ENCODE results near the gene FNDC11. TPM values are rescaled to one million over a fixed set of nuclear protein-coding genes. Genes with fewer than 3 reads are reported as not detected.

The FNDC11 gene
- total RNA-seq, 4 donors from 2014 or later, result not detected

GRCh38 chr20:63529180-63529860 lies 24.6 kb upstream of the FNDC11 start:
- peaks cover 2 to 30% (median 6%) of the 10 kb centered on the region in 4 donors for H3K4me1 ChIP-seq
- no peak overlapping the region for H3K4me3 ChIP-seq
- in situ Hi-C loops (cut with MboI; ENCODE audit: low pct_ligation_motif_present in 1 of 4, low pct_unique_long_range_greater_than_20kb in 1 of 4, low sequenced_read_pairs in 3 of 4), result loop anchor here in 1 of 4 donors (25.0 kb wide), 1 partner anchor 108 kb away; the partner anchor contains the start of gene GMEB2
- WGBS, 2 donors (ENCODE audit: low coverage in 1 of 2), result 79% methylated on average over 24 of the region's 27 CpGs; no CpG with 5 or more reads in 1 of the 2 donors
- TF ChIP-seq EP300 (IDR thresholded peaks at IDR 0.05; ENCODE audit: low read depth) (no peak), POLR2AphosphoS5 (IDR thresholded peaks at IDR 0.05) (no peak), CTCF (IDR thresholded peaks at IDR 0.05) (no peak), POLR2A (IDR thresholded peaks at IDR 0.05) (no peak)
- peaks cover 2% of the 10 kb centered on the region for H3K27me3 ChIP-seq
- DNase-seq, result no peak
- no peak overlapping the region for H3K27ac ChIP-seq
- intact Hi-C loops (cut with DNase I; ENCODE audit: low total_unique reads), result no loop called here
- H3K36me3 ChIP-seq, result no peaks in the 10 kb centered on the region
- H3K9me3 ChIP-seq, result no peaks in the 10 kb centered on the region

GRCh38 chr20:63529861-63530787 lies 23.8 kb upstream of the FNDC11 start:
- Histone ChIP-seq H3K36me3 (no peaks in the 10 kb centered on the region), H3K27ac (peak overlapping the region; percentile 10 to 55 (median 22))
- no peak for DNase-seq

GRCh38 chr20:63530788-63531160 lies 23.2 kb upstream of the FNDC11 start:
- H3K4me3 ChIP-seq, result no peak overlapping the region
- WGBS, 2 donors (ENCODE audit: low coverage in 1 of 2), result 43% methylated on average over 11 of the region's 14 CpGs; no CpG with 5 or more reads in 1 of the 2 donors
- H3K4me1 ChIP-seq, result peaks cover 10 to 38% (median 16%) of the 10 kb centered on the region in 4 donors
- DNase-seq, result peak; percentile 82
- no peaks in the 10 kb centered on the region for H3K9me3 ChIP-seq
- in situ Hi-C loops (cut with MboI; ENCODE audit: low pct_ligation_motif_present in 1 of 4, low pct_unique_long_range_greater_than_20kb in 1 of 4, low sequenced_read_pairs in 3 of 4) (loop anchor here in 1 of 4 donors (25.0 kb wide), 1 partner anchor 107 kb away; the partner anchor contains the start of gene GMEB2), intact Hi-C loops (cut with DNase I; ENCODE audit: low total_unique reads) (loop anchor here (10.0 kb wide), 1 partner anchor 254 kb away; no protein-coding TSS in a partner anchor)
- peak overlapping the region; percentile 10 to 55 (median 22) for H3K27ac ChIP-seq
- no peaks in the 10 kb centered on the region for H3K36me3 ChIP-seq
- peaks cover 10% of the 10 kb centered on the region for H3K27me3 ChIP-seq
- TF ChIP-seq POLR2AphosphoS5 (IDR thresholded peaks at IDR 0.05) (peak in 2 of 3 donors; percentile 21 to 60), CTCF (IDR thresholded peaks at IDR 0.05) (no peak), EP300 (IDR thresholded peaks at IDR 0.05; ENCODE audit: low read depth) (no peak), POLR2A (IDR thresholded peaks at IDR 0.05) (peak; percentile 24)

More at GRCh38 chr20:63529861-63530787, 23.8 kb upstream of the FNDC11 start:
- 71% methylated on average over 33 of the region's 39 CpGs; no CpG with 5 or more reads in 1 of the 2 donors for WGBS, 2 donors (ENCODE audit: low coverage in 1 of 2)
- in situ Hi-C loops (cut with MboI; ENCODE audit: low pct_ligation_motif_present in 1 of 4, low pct_unique_long_range_greater_than_20kb in 1 of 4, low sequenced_read_pairs in 3 of 4), result loop anchor here in 1 of 4 donors (25.0 kb wide), 1 partner anchor 107 kb away; the partner anchor contains the start of gene GMEB2
- Histone ChIP-seq H3K4me3 (no peak overlapping the region), H3K27me3 (peaks cover 9% of the 10 kb centered on the region), H3K9me3 (no peaks in the 10 kb centered on the region), H3K4me1 (peaks cover 10 to 38% (median 14%) of the 10 kb centered on the region in 4 donors)
- intact Hi-C loops (cut with DNase I; ENCODE audit: low total_unique reads), result loop anchor here (10.0 kb wide), 1 partner anchor 255 kb away; no protein-coding TSS in a partner anchor
- TF ChIP-seq POLR2AphosphoS5 (IDR thresholded peaks at IDR 0.05) (no peak), POLR2A (IDR thresholded peaks at IDR 0.05) (no peak), EP300 (IDR thresholded peaks at IDR 0.05; ENCODE audit: low read depth) (no peak), CTCF (IDR thresholded peaks at IDR 0.05) (no peak)

All from transverse colon (tissue), 4 donors.